Measurements from ENCODE around the gene TAF3. TPM values are rescaled to one million over a fixed set of nuclear protein-coding genes. Genes with fewer than 3 reads are reported as not detected.

The TAF3 gene
- total RNA-seq, 1 donor from 2014 or later, result 8.5 TPM

DNA sequence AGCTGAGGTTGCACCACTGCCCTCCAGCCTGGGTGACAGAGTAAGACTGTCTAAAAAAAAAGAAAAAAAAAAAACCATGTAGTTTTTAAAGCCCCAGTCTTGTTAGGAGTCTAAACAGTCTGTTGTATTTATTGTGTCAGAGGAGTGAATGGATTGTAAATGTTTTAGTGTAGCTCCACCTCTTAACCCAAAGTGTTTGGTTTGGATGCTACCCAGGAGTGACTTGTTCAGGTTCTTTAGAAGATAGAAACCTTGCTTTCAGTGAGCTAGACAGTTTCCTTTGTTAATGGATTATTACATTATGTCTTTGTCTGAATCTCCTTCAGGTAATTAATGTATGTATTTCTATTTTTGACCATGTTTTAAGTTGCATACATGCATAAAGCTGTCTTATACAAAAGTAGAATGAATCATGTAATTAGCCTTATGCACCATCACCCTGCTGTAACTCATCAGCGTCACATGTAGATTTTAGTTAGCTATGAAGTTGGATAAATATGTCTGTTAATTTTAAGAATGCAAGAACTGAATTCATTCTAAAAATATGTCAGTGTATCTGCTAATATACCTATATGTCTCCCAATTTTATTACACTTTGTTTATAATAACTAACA, 97.7 kb downstream of the TAF3 start:
- H3K4me3 Mint-ChIP-seq, result no peak overlapping the region
- no peak for DNase-seq (ENCODE audit: low spot score in 2 of 2, unreplicated experiment in 2 of 2)
- H3K27me3 Mint-ChIP-seq (ENCODE audit: low read depth), result no peaks in the 10 kb centered on the region
- H3K9me3 Mint-ChIP-seq, result no peaks in the 10 kb centered on the region
- no peaks in the 10 kb centered on the region for H3K36me3 Mint-ChIP-seq
- TF ChIP-seq, protein P1, sequence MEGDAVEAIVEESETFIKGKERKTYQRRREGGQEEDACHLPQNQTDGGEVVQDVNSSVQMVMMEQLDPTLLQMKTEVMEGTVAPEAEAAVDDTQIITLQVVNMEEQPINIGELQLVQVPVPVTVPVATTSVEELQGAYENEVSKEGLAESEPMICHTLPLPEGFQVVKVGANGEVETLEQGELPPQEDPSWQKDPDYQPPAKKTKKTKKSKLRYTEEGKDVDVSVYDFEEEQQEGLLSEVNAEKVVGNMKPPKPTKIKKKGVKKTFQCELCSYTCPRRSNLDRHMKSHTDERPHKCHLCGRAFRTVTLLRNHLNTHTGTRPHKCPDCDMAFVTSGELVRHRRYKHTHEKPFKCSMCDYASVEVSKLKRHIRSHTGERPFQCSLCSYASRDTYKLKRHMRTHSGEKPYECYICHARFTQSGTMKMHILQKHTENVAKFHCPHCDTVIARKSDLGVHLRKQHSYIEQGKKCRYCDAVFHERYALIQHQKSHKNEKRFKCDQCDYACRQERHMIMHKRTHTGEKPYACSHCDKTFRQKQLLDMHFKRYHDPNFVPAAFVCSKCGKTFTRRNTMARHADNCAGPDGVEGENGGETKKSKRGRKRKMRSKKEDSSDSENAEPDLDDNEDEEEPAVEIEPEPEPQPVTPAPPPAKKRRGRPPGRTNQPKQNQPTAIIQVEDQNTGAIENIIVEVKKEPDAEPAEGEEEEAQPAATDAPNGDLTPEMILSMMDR (IDR thresholded peaks at IDR 0.05; ENCODE audit: unreplicated experiment), result no peak
- no peak overlapping the region for H3K27ac Mint-ChIP-seq
- peaks cover 4% of the 10 kb centered on the region for H3K4me1 Mint-ChIP-seq

DNA sequence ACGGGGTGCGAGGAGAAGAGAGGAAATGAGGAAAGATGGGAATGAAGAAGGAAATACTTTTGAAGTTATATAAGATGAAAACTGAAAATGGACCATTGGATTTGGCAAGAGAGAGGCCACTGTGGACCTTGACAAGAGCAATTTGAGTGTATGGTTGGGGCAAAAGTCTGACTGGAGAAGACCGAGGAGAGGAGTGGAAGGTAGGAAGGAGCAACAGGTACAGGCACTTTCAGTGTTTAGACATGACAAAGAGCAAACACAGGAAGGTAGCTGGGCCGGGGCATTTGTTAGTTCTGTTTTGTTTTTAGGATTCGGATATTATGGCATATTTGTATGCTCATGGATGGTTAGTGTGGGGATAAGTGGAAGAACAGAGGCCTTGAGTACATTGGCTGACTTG, 99.4 kb downstream of the TAF3 start:
- no peak for DNase-seq (ENCODE audit: low spot score in 2 of 2, unreplicated experiment in 2 of 2)
- no peaks in the 10 kb centered on the region for H3K36me3 Mint-ChIP-seq
- H3K27me3 Mint-ChIP-seq (ENCODE audit: low read depth), result no peaks in the 10 kb centered on the region
- no peaks in the 10 kb centered on the region for H3K9me3 Mint-ChIP-seq
- peaks cover 16% of the 10 kb centered on the region for H3K4me1 Mint-ChIP-seq
- no peak overlapping the region for H3K4me3 Mint-ChIP-seq
- TF ChIP-seq, protein P1 (IDR thresholded peaks at IDR 0.05; ENCODE audit: unreplicated experiment), result no peak
- no peak overlapping the region for H3K27ac Mint-ChIP-seq

DNA sequence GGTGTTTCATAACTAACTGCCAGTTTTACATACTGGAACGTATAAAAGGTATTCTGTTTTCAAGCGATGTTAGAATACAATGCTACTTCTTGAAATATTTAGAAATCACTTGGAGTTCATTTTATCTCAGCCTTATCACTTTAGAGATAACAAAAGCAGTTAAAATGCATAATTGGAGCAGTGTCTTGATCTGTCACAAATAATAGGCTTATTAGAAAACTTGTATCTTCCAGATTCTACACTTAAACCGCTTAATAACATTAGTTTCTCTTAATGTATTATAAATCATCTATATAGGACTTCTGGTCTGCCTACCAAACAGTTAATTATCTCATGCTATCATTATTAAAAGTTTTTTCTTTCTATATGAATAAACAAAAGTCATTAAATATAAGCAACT, 104.4 kb downstream of the TAF3 start:
- peaks cover 12% of the 10 kb centered on the region for H3K4me1 Mint-ChIP-seq
- H3K9me3 Mint-ChIP-seq, result no peaks in the 10 kb centered on the region
- H3K27ac Mint-ChIP-seq, result no peak overlapping the region
- no peak for DNase-seq (ENCODE audit: low spot score in 2 of 2, unreplicated experiment in 2 of 2)
- no peak overlapping the region for H3K4me3 Mint-ChIP-seq
- no peaks in the 10 kb centered on the region for H3K27me3 Mint-ChIP-seq (ENCODE audit: low read depth)
- TF ChIP-seq, protein P1 (IDR thresholded peaks at IDR 0.05; ENCODE audit: unreplicated experiment), result no peak
- H3K36me3 Mint-ChIP-seq, result no peaks in the 10 kb centered on the region

DNA sequence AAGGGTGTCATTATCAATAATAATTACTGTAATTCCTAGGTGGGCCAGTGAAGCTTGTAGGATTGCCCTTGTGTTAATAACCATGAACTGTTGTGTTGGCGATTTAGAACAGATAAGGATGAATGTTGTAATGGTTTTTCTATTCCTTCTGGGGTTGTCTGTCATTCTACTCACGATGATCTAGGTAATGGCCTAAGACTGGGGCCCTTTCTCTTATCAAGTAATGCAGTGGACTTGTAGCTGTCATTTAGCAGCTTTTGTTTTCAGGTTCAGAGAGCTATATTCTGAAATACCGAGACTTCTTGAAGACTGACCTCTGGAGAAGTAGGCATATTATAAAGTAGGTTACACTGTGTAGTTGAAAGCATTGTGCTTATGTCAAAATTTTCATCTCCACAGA, 110.2 kb downstream of the TAF3 start:
- Mint-ChIP-seq H3K4me1 (peaks cover 2% of the 10 kb centered on the region), H3K36me3 (no peaks in the 10 kb centered on the region), H3K27ac (no peak overlapping the region), H3K4me3 (no peak overlapping the region), H3K27me3 (ENCODE audit: low read depth) (no peaks in the 10 kb centered on the region), H3K9me3 (no peaks in the 10 kb centered on the region)
- TF ChIP-seq, protein P1 (IDR thresholded peaks at IDR 0.05; ENCODE audit: unreplicated experiment), result no peak
- no peak for DNase-seq (ENCODE audit: low spot score in 2 of 2, unreplicated experiment in 2 of 2)

DNA sequence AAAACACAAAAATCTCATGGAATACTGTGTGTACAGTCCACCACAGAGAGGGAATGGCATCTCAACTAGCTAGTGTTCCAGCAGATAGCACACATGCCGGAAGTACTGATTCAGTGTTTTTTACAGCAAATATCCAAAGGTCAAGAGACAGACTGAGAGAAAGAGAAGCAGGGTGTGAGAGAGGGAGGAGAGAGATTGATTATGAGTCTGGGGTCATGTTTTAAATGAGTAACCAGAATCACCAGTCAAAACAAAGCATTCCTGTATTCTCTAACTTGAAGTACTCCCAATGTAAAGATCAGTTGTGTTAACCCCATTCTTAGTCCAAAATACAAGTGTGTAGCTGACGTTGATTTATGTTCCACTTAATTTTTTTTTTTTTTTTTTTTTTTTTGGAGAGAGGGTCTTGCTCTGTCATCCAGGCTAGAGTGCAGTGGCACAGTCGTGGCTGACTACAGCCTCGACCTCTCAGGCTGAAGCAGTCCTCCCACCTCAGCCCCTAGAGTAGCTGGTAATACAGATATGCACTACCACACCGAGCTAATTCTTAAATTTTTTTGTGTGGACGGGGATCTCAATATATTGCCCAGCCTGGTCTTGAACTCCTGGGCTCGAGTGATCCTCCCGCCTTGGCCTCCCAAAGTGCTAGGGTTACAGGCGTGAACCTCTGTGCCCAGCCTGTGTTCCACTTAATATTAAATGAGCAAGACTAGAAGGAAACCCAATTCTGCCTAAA, 114.2 kb downstream of the TAF3 start:
- DNase-seq (ENCODE audit: low spot score in 2 of 2, unreplicated experiment in 2 of 2), result no peak
- H3K27ac Mint-ChIP-seq, result no peak overlapping the region
- peaks cover 5% of the 10 kb centered on the region for H3K4me1 Mint-ChIP-seq
- H3K27me3 Mint-ChIP-seq (ENCODE audit: low read depth), result no peaks in the 10 kb centered on the region
- peaks cover 10% of the 10 kb centered on the region for H3K36me3 Mint-ChIP-seq
- H3K9me3 Mint-ChIP-seq, result peaks cover 16% of the 10 kb centered on the region
- TF ChIP-seq, protein P1 (IDR thresholded peaks at IDR 0.05; ENCODE audit: unreplicated experiment), result no peak
- H3K4me3 Mint-ChIP-seq, result no peak overlapping the region

Data from mesothelial cell of epicardium (in vitro differentiated cells).